Endodermal cell (in vitro differentiated cells): ENCODE measurements around the gene GRIA4. TPM values are rescaled to one million over a fixed set of nuclear protein-coding genes. Genes with fewer than 3 reads are reported as not detected.
"Not testable (repeated sequence)": the region's sequence is repeated elsewhere in the genome, so short reads cannot be mapped to it uniquely, and the experiment has no call there.

ENCODE experiments used
- DNase-seq: peaks from one replicate; pipeline ENCODE4 v3.0.0-alpha.2; 2017
- H3K27ac ChIP-seq: 2 replicates; pipeline ENCODE4 v1.5.1; 2013; ENCODE audit warnings: mild to moderate bottlenecking, low read depth, low read length, moderate library complexity
- H3K27me3 ChIP-seq: 2 replicates; pipeline ENCODE4 v1.6.1; 2013; ENCODE audit warnings: mild to moderate bottlenecking, low read length, moderate library complexity; ENCODE audit not compliant: insufficient read depth, control insufficient read depth, poor library complexity, severe bottlenecking
- H3K36me3 ChIP-seq: 2 replicates; pipeline ENCODE4 v1.7.0; 2013; ENCODE audit warnings: mild to moderate bottlenecking, low read length, moderate library complexity; ENCODE audit not compliant: control insufficient read depth, insufficient read depth
- H3K4me1 ChIP-seq: one replicate; pipeline ENCODE4 v1.7.0; 2013; ENCODE audit warnings: low read length; ENCODE audit not compliant: control insufficient read depth, insufficient read depth
- H3K4me3 ChIP-seq: 2 replicates; pipeline ENCODE4 v1.5.1; 2013; ENCODE audit warnings: mild to moderate bottlenecking, low read length, moderate library complexity
- H3K9ac ChIP-seq: 2 replicates; pipeline ENCODE4 v1.6.1; 2013; ENCODE audit warnings: mild to moderate bottlenecking, low read length, moderate library complexity; ENCODE audit not compliant: poor library complexity, severe bottlenecking; ENCODE audit errors: extremely low read depth
- H3K9me3 ChIP-seq: 2 replicates; pipeline ENCODE4 v1.6.1; 2013; ENCODE audit warnings: mild to moderate bottlenecking, low read length, moderate library complexity; ENCODE audit not compliant: control insufficient read depth
- H3K27ac Mint-ChIP-seq: 2 replicates; pipeline ENCODE4 v1.8.0; 2020; ENCODE audit warnings: mixed read lengths
- H3K27me3 Mint-ChIP-seq: 2 replicates; pipeline ENCODE4 v1.8.0; 2021; ENCODE audit warnings: mild to moderate bottlenecking, mixed read lengths; ENCODE audit not compliant: insufficient read depth
- H3K36me3 Mint-ChIP-seq: 2 replicates; pipeline ENCODE4 v1.8.0; 2020; ENCODE audit warnings: low read depth, mixed read lengths
- H3K4me1 Mint-ChIP-seq: 2 replicates; pipeline ENCODE4 v1.8.0; 2020; ENCODE audit warnings: mixed read lengths
- H3K4me3 Mint-ChIP-seq: 2 replicates; pipeline ENCODE4 v1.8.0; 2020; ENCODE audit warnings: mild to moderate bottlenecking, moderate library complexity, mixed read lengths
- H3K9me3 Mint-ChIP-seq: 2 replicates; pipeline ENCODE4 v1.8.0; 2020; ENCODE audit warnings: mild to moderate bottlenecking, mixed read lengths
- WGBS, 2 experiments: methylation state at CpG; one replicate each; pipeline versions ENCODE4 v1.1.5 to v1.1.7; 2013; ENCODE audit warnings: missing lambda C conversion rate in 2 of 2, mixed read lengths in 1 of 2; ENCODE audit not compliant: insufficient coverage in 1 of 2, insufficient read length in 1 of 2; 5-methylcytosine and 5-hydroxymethylcytosine counted together
- total RNA-seq, 2 donors: library from RNA; stranded (reverse); fragmentation: NEBNext Ultra II Directional in 1 of 2; extraction: Animal tissue kit (Norgen Biotek cat#: 25700) in 1 of 2; gene quantifications; 2 replicates in 1 of 2; 3 replicates in 1 of 2; pipeline ENCODE4 v1.2.1, GENCODE V29; 2021
- TF ChIP-seq, protein P1 (sequence below): fragments of 200-600 bp; sonication (generic); conservative IDR thresholded peaks from 2 replicates; pipeline ENCODE4 v1.5.0; 2021; ENCODE audit warnings: antibody characterized with exemption, mild to moderate bottlenecking

The GRIA4 gene
- total RNA-seq, 2 donors from 2014 or later = 0.18 to 0.37 TPM

DNA sequence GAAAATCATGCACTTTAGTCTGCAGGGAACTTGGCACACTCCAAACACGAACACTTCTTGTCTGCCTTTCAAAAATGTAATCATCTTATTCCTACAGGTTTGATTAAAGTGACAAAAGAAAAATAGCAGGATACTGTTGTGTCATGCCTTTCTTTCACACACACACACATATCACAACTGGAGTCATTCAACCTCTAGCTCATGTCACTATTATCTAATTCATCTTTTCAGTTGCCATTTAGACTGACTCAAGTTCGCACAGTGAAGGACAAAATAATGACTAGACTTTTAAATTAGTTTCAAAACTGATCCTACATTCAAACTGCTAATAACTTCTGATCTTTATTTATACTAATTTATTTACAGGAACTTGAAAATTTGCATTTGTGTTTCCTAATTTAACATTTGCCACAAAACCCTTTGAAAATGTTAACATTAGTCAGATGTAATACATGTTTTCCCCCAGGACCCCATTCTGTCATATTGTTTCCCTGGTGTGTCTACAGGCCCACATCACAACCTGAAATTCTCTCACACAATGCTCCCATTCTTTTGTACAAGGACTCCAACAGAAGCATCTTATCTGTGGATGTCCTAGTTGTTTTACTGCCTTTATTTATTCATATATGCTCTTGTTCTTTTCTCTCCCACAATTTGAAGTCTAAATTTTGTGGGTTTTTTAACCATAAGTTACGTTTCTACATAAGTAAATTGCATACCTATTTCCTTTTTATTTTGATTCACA, 171.1 kb downstream of the GRIA4 start:
- no peaks in the 10 kb centered on the region for H3K9me3 Mint-ChIP-seq
- Histone ChIP-seq H3K27ac (no peak overlapping the region), H3K4me3 (no peak overlapping the region), H3K4me1 (no peaks in the 10 kb centered on the region), H3K9ac (no peak overlapping the region), H3K27me3 (no peaks in the 10 kb centered on the region), H3K9me3 (no peaks in the 10 kb centered on the region), H3K36me3 (no peaks in the 10 kb centered on the region)
- no peak overlapping the region for H3K27ac Mint-ChIP-seq
- no peak for DNase-seq
- TF ChIP-seq, protein P1, sequence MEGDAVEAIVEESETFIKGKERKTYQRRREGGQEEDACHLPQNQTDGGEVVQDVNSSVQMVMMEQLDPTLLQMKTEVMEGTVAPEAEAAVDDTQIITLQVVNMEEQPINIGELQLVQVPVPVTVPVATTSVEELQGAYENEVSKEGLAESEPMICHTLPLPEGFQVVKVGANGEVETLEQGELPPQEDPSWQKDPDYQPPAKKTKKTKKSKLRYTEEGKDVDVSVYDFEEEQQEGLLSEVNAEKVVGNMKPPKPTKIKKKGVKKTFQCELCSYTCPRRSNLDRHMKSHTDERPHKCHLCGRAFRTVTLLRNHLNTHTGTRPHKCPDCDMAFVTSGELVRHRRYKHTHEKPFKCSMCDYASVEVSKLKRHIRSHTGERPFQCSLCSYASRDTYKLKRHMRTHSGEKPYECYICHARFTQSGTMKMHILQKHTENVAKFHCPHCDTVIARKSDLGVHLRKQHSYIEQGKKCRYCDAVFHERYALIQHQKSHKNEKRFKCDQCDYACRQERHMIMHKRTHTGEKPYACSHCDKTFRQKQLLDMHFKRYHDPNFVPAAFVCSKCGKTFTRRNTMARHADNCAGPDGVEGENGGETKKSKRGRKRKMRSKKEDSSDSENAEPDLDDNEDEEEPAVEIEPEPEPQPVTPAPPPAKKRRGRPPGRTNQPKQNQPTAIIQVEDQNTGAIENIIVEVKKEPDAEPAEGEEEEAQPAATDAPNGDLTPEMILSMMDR = no peak
- peaks cover 3% of the 10 kb centered on the region for H3K4me1 Mint-ChIP-seq
- H3K36me3 Mint-ChIP-seq = no peaks in the 10 kb centered on the region
- H3K27me3 Mint-ChIP-seq = no peaks in the 10 kb centered on the region
- WGBS, 2 experiments = 91 to 100% methylated on average over 1 to 2 of the region's 3 CpGs
- no peak overlapping the region for H3K4me3 Mint-ChIP-seq

DNA sequence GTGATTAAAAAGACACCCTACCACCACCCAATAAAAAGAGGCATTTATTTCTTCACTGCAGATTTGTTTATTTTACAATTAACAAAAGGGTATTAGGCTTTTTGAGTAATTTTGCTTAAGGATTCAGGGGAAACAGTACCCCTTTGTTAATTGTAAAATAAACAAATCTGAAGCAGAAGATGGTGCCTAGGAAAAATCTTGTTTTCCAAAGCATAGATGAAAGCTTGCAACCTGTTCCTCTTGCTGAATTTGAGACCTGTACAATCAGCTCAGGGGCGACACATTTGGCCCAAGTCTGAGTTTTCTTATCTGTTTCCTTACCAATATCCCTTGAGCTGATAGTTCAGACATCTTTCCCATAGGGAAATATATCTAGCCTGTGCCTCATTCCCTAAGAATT, 171.9 kb downstream of the GRIA4 start:
- no peak overlapping the region for H3K27ac Mint-ChIP-seq
- no peak overlapping the region for H3K27ac ChIP-seq
- WGBS, 2 experiments = 100% methylated on average over 1 of the region's 1 CpG; no CpG with 5 or more reads in 1 of the 2 experiments
- no peak overlapping the region for H3K9ac ChIP-seq
- TF ChIP-seq, protein P1 = no peak
- H3K9me3 ChIP-seq = no peaks in the 10 kb centered on the region
- no peak for DNase-seq
- no peaks in the 10 kb centered on the region for H3K27me3 ChIP-seq
- H3K4me3 Mint-ChIP-seq = no peak overlapping the region
- peaks cover 10% of the 10 kb centered on the region for H3K4me1 Mint-ChIP-seq
- H3K9me3 Mint-ChIP-seq = no peaks in the 10 kb centered on the region
- H3K36me3 ChIP-seq = no peaks in the 10 kb centered on the region
- no peak overlapping the region for H3K4me3 ChIP-seq
- peaks cover 2% of the 10 kb centered on the region for H3K4me1 ChIP-seq
- H3K36me3 Mint-ChIP-seq = no peaks in the 10 kb centered on the region
- H3K27me3 Mint-ChIP-seq = no peaks in the 10 kb centered on the region

DNA sequence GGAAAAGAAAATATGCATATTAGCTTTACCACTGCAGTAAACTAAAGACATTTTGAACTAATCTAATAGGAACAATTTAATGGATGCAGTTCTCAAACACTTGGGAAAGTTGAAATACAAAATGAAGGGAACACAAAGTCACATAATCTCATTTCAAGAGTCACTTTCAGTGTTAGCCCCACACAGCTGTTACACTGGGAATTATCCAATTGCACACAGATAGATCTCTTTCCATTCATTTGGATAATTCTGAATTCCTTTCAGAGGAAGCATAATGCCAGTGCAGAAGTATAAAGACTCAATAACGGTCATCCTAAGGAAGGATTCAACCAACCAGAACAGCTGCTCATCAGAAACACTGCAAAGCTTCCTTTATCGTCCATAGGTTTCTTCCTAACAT, 173.3 kb downstream of the GRIA4 start:
- H3K27ac Mint-ChIP-seq = no peak overlapping the region
- 87% methylated on average over 2 of the region's 2 CpGs for WGBS, 2 experiments
- TF ChIP-seq, protein P1 = no peak
- peaks cover 2% of the 10 kb centered on the region for H3K4me1 ChIP-seq
- H3K4me3 Mint-ChIP-seq = no peak overlapping the region
- H3K9me3 ChIP-seq = no peaks in the 10 kb centered on the region
- no peak overlapping the region for H3K9ac ChIP-seq
- no peaks in the 10 kb centered on the region for H3K36me3 Mint-ChIP-seq
- no peak for DNase-seq
- H3K9me3 Mint-ChIP-seq = no peaks in the 10 kb centered on the region
- no peaks in the 10 kb centered on the region for H3K27me3 ChIP-seq
- no peaks in the 10 kb centered on the region for H3K27me3 Mint-ChIP-seq
- H3K27ac ChIP-seq = no peak overlapping the region
- peaks cover 12% of the 10 kb centered on the region for H3K4me1 Mint-ChIP-seq
- no peaks in the 10 kb centered on the region for H3K36me3 ChIP-seq
- no peak overlapping the region for H3K4me3 ChIP-seq

DNA sequence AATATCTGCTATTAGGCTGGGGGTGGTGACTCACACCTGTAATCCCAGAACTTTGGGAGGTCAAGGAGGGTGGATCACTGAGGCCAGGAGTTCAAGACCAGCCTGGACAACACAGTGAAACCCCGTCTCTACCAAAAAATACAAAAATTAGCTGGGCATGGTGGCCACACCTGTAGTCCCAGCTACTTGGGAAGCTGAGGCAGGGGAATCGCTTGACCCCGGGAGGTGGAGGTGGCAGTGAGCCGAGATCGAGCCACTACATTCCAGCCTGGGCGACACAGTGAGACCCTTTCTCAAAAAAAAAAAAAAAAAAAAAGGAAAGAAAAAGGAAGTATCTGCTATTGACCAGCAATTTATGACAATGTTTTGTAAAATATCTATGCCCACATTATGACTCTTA, 176.0 kb downstream of the GRIA4 start:
- 90 to 95% methylated on average over 3 to 6 of the region's 6 CpGs for WGBS, 2 experiments
- not testable (repeated sequence) for H3K9me3 Mint-ChIP-seq
- H3K4me1 Mint-ChIP-seq = peaks cover 13% of the 10 kb centered on the region

More for the DNA sequence above, 176.0 kb downstream of the GRIA4 start:
- not testable (repeated sequence) for H3K27me3 Mint-ChIP-seq, H3K27me3 ChIP-seq, H3K36me3 ChIP-seq, H3K27ac Mint-ChIP-seq, DNase-seq, H3K4me3 ChIP-seq, H3K9ac ChIP-seq, H3K4me3 Mint-ChIP-seq, H3K4me1 ChIP-seq, H3K27ac ChIP-seq, H3K36me3 Mint-ChIP-seq, H3K9me3 ChIP-seq
